Caco-2 (cell line): ENCODE measurements around the gene WWOX. TPM values are rescaled to one million over a fixed set of nuclear protein-coding genes. Genes with fewer than 3 reads are reported as not detected.

Experiments
- BruUV-seq: library from RNA; stranded (reverse); fragments of 400-500 nt; replicated peaks from 2 replicates; lab custom pipeline; 2021; lab: Mats Ljungman, UMichigan
- CTCF ChIA-PET: fragments of 300-600 bp; sonication (Branson Sonifier 250); formaldehyde crosslinking; loops from one replicate; lab custom pipeline; 2022; ENCODE audit warnings: antibody characterized with exemption; lab: Charles Lee
- POLR2A ChIA-PET: fragments of 300-600 bp; sonication (Branson Sonifier 250); formaldehyde crosslinking; loops from one replicate; lab custom pipeline; 2022; ENCODE audit warnings: antibody characterized with exemption; lab: Charles Lee
- DNase-seq, 2 experiments: peaks; one replicate each; pipeline versions ENCODE4 v3.0.0 to v3.0.0-alpha.2; 2020 to 2022
- H3K27me3 ChIP-seq: replicated peaks from 2 replicates; pipeline ENCODE4 v1.6.0; 2011; ENCODE audit warnings: low read length; ENCODE audit not compliant: control insufficient read depth, insufficient read depth
- H3K36me3 ChIP-seq: 2 replicates; pipeline ENCODE4 v1.5.1; 2011; ENCODE audit warnings: low read length; ENCODE audit not compliant: control insufficient read depth, insufficient read depth
- H3K4me1 ChIP-seq: fragments of 250-450 bp; sonication (Bioruptor Pico); 2 replicates; pipeline ENCODE4 v1.5.1; 2020; ENCODE audit warnings: mild to moderate bottlenecking
- H3K4me3 ChIP-seq: 2 replicates; pipeline ENCODE4 v1.5.1; 2011; ENCODE audit warnings: low read depth, mild to moderate bottlenecking, control low read depth, low read length
- H3K9me3 ChIP-seq: fragments of 250-450 bp; sonication (Bioruptor Pico); 2 replicates; pipeline ENCODE4 v1.5.1; 2020; ENCODE audit warnings: mild to moderate bottlenecking, moderate library complexity
- H3K27ac Mint-ChIP-seq: one replicate; pipeline ENCODE4 v1.8.0; 2022; ENCODE audit warnings: mixed read lengths; ENCODE audit not compliant: unreplicated experiment
- H3K27me3 Mint-ChIP-seq: one replicate; pipeline ENCODE4 v1.8.0; 2022; ENCODE audit warnings: mixed read lengths; ENCODE audit not compliant: insufficient read depth, unreplicated experiment
- H3K36me3 Mint-ChIP-seq: one replicate; pipeline ENCODE4 v1.8.0; 2022; ENCODE audit warnings: mild to moderate bottlenecking, mixed read lengths; ENCODE audit not compliant: insufficient read depth, unreplicated experiment
- H3K4me1 Mint-ChIP-seq: one replicate; pipeline ENCODE4 v1.8.0; 2022; ENCODE audit warnings: low read depth, mixed read lengths; ENCODE audit not compliant: unreplicated experiment
- H3K4me3 Mint-ChIP-seq: one replicate; pipeline ENCODE4 v1.8.0; 2022; ENCODE audit warnings: mild to moderate bottlenecking, moderate library complexity, mixed read lengths; ENCODE audit not compliant: unreplicated experiment
- H3K9me3 Mint-ChIP-seq: one replicate; pipeline ENCODE4 v1.8.0; 2022; ENCODE audit warnings: mixed read lengths; ENCODE audit not compliant: unreplicated experiment
- CTCF ChIP-seq, 2 experiments: fragments of 200-600 bp in 1 of 2; IDR thresholded peaks; 1 replicate in 1 of 2; 2 replicates in 1 of 2; pipeline versions ENCODE4 v1.5.1 to v1.8.0; 2011 to 2022; ENCODE audit warnings: antibody characterized with exemption in 1 of 2, control low read depth in 1 of 2, inconsistent platforms in 1 of 2, low read depth in 1 of 2, low read length in 1 of 2, mild to moderate bottlenecking in 1 of 2, moderate library complexity in 1 of 2; ENCODE audit not compliant: insufficient read depth in 1 of 2, severe bottlenecking in 1 of 2, unreplicated experiment in 1 of 2
- intact Hi-C: fragments of 100-400 bp; cut with micrococcal nuclease; formaldehyde crosslinking; loops from one replicate; pipeline ENCODE4 v1.10.0; 2022; ENCODE audit not compliant: unreplicated experiment
- total RNA-seq: library from RNA; stranded (reverse); gene quantifications from 2 replicates; pipeline ENCODE4 v1.2.3, GENCODE V29; 2022

Gene WWOX
- total RNA-seq, 1 experiment from 2014 or later = 45.0 TPM

DNA sequence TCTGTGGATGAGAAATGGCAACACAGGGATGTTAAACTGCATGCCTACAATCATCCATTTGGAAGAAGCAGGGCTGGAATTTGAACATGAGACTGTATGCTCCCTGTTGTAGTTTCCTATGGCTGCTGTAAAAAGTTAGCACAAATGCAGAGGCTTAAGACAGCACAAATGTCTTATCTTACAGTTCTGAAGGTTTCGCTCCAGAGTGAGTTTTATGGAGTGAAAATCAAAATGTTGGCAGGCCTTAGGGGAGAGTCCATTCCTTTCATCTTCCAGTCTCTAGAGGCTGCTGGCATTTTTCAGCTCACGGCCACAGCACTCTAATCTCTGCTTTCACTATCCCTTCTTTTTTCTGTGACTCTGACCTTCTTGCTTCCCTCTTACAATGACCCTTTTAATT, 660.1 kb downstream of the WWOX start:
- intact Hi-C loops = no loop called here
- H3K27me3 Mint-ChIP-seq = no peaks in the 10 kb centered on the region
- DNase-seq = no peak
- no peak for TF ChIP-seq CTCF (IDR thresholded peaks at IDR 0.05; ENCODE audit: insufficient read depth in 1 of 2, low read depth in 1 of 2, low read length in 1 of 2, severe bottlenecking in 1 of 2, unreplicated experiment in 1 of 2)
- H3K4me3 Mint-ChIP-seq = no peak overlapping the region
- peaks cover 13% of the 10 kb centered on the region for H3K4me1 ChIP-seq
- H3K36me3 Mint-ChIP-seq = peaks cover under 1% of the 10 kb centered on the region
- no peaks in the 10 kb centered on the region for H3K9me3 ChIP-seq
- H3K27ac Mint-ChIP-seq = no peak overlapping the region
- H3K4me3 ChIP-seq = no peak overlapping the region
- POLR2A ChIA-PET = no interaction called here
- peaks cover 9% of the 10 kb centered on the region for H3K9me3 Mint-ChIP-seq
- H3K4me1 Mint-ChIP-seq = peaks cover 10% of the 10 kb centered on the region
- no peaks in the 10 kb centered on the region for H3K27me3 ChIP-seq
- no TSS peak for BruUV-seq
- CTCF ChIA-PET = no interaction called here
- peaks cover 2% of the 10 kb centered on the region; the same call in 1 of the 2 replicates for H3K36me3 ChIP-seq

GRCh38 chr16:78760611-78761010, 661.2 kb downstream of the WWOX start:
- peaks cover 2% of the 10 kb centered on the region; the same call in 1 of the 2 replicates for H3K36me3 ChIP-seq
- no peak for DNase-seq
- Mint-ChIP-seq H3K27ac (no peak overlapping the region), H3K4me1 (peaks cover 10% of the 10 kb centered on the region), H3K4me3 (no peak overlapping the region), H3K9me3 (peaks cover 9% of the 10 kb centered on the region), H3K27me3 (no peaks in the 10 kb centered on the region), H3K36me3 (peaks cover 6% of the 10 kb centered on the region)
- ChIA-PET CTCF (interaction anchor here (0.6 kb wide), 1 partner anchor 155 kb away, joined by 3 read pairs; no protein-coding TSS in a partner anchor), POLR2A (no interaction called here)
- no TSS peak for BruUV-seq
- intact Hi-C loops = no loop called here
- H3K9me3 ChIP-seq = no peaks in the 10 kb centered on the region
- no peaks in the 10 kb centered on the region for H3K27me3 ChIP-seq
- no peak for TF ChIP-seq CTCF (IDR thresholded peaks at IDR 0.05; ENCODE audit: insufficient read depth in 1 of 2, low read depth in 1 of 2, low read length in 1 of 2, severe bottlenecking in 1 of 2, unreplicated experiment in 1 of 2)
- no peak overlapping the region for H3K4me3 ChIP-seq
- H3K4me1 ChIP-seq = peaks cover 13% of the 10 kb centered on the region

DNA sequence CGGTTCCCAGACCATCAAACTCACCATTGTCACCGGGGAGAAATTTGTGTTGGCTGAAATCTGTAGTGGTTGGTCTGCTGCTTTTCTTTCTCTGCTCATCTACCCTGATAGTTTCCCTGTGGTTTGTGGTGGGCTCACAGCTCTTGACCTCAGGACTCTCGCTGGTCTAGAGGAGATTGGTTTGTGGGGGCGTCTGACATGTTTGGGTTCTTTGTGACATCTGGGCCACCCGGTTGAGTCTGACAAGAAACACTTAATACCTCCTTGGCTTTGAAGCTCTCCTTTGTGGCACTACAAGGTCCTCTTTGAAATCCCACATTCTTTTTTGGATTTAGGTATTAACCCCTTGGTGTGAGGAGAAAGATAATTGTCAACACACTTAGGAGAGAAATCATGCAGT, 662.0 kb downstream of the WWOX start:
- H3K27ac Mint-ChIP-seq = no peak overlapping the region
- Histone ChIP-seq H3K4me3 (no peak overlapping the region), H3K36me3 (peaks cover 2% of the 10 kb centered on the region; the same call in 1 of the 2 replicates), H3K4me1 (peaks cover 5% of the 10 kb centered on the region), H3K9me3 (no peaks in the 10 kb centered on the region), H3K27me3 (no peaks in the 10 kb centered on the region)
- POLR2A ChIA-PET = no interaction called here
- intact Hi-C loops = no loop called here
- peaks cover 3% of the 10 kb centered on the region for H3K4me1 Mint-ChIP-seq
- H3K4me3 Mint-ChIP-seq = no peak overlapping the region
- H3K9me3 Mint-ChIP-seq = peaks cover 3% of the 10 kb centered on the region
- DNase-seq = no peak
- no TSS peak for BruUV-seq
- no peak for TF ChIP-seq CTCF (IDR thresholded peaks at IDR 0.05; ENCODE audit: insufficient read depth in 1 of 2, low read depth in 1 of 2, low read length in 1 of 2, severe bottlenecking in 1 of 2, unreplicated experiment in 1 of 2)
- CTCF ChIA-PET = no interaction called here
- H3K36me3 Mint-ChIP-seq = peaks cover 6% of the 10 kb centered on the region
- no peaks in the 10 kb centered on the region for H3K27me3 Mint-ChIP-seq
